Pancreas (tissue), 10 donors: ENCODE data around the gene FADS6. TPM values are rescaled to one million over a fixed set of nuclear protein-coding genes. Genes with fewer than 3 reads are reported as not detected.

Experiments
- ATAC-seq, 4 donors: fragments of 200-7000 bp; cut with Tn5 transposase; one replicate each; pipeline versions ENCODE4 v1.8.0 to v1.9.1; 2020; ENCODE audit warnings: mild to moderate bottlenecking in 4 of 4, moderate library complexity in 4 of 4
- DNase-seq, 6 donors: peaks; one replicate each; pipeline ENCODE4 v3.0.0-alpha.2; 2020
- FAIRE-seq: peaks from 2 replicates; lab custom pipeline; 2012; peaks lifted over from hg19 to GRCh38; lab: Jason Lieb, UNC
- H3K27ac ChIP-seq, 4 donors: fragments of 200-600 bp; sonication (generic); 1 replicate in 3 of 4; 2 replicates in 1 of 4; pipeline versions ENCODE4 v1.5.0 to v1.8.0; 2020
- H3K27me3 ChIP-seq, 4 donors: fragments of 200-600 bp; one replicate each; pipeline ENCODE4 v1.8.0; 2021
- H3K36me3 ChIP-seq, 3 donors: fragments of 200-600 bp; sonication (generic) in 1 of 3; one replicate each; pipeline versions ENCODE4 v1.5.0 to v1.8.0; 2020 to 2021
- H3K4me1 ChIP-seq, 3 donors: fragments of 200-600 bp; one replicate each; pipeline ENCODE4 v1.8.0; 2021
- H3K4me3 ChIP-seq, 4 donors: fragments of 200-600 bp; sonication (generic) in 2 of 4; one replicate each; pipeline versions ENCODE4 v1.5.0 to v1.8.0; 2020 to 2021
- H3K9me3 ChIP-seq, 4 donors: fragments of 200-600 bp; one replicate each; pipeline ENCODE4 v1.8.0; 2021
- WGBS, 2 donors: extraction: QIAGEN DNeasy Blood & Tissue Kit; methylation state at CpG; one replicate each; pipeline ENCODE4 v1.1.7; 2013; 5-methylcytosine and 5-hydroxymethylcytosine counted together
- intact Hi-C, 3 donors: fragments of 100-400 bp; cut with DNase I; formaldehyde crosslinking; loops; one replicate each; pipeline versions ENCODE4 v1.11.1 to v1.14.2; 2022
- polyA plus RNA-seq, 2 donors: library from polyadenylated mRNA; stranded (reverse); fragments of 200-250 nt; gene quantifications; one replicate each; pipeline ENCODE4 v1.2.3, GENCODE V29; 2013
- total RNA-seq, 6 donors: library from RNA; stranded (reverse); fragmentation: NEBNext Ultra II Directional in 4 of 6; extraction: Animal tissue kit (Norgen Biotek cat#: 25700) in 4 of 6; gene quantifications; one replicate each; pipeline versions ENCODE4 v1.2.1 to v1.2.4, GENCODE V29; 2021 to 2023
- TF ChIP-seq, protein P1 (sequence below), 4 donors: fragments of 200-600 bp; sonication (generic) in 3 of 4; IDR thresholded peaks; one replicate each; pipeline versions ENCODE4 v1.5.0 to v1.8.0; 2021; ENCODE audit warnings: antibody characterized with exemption in 4 of 4
- donor health status: healthy with polysubstance abuse.
- donor health status: DM: no; HTN: no; CAD: no; lungs with moderate emphysema.
- donor health status: DM: no; HTN: no; CAD: no.
- donor health status: control.
- donor health status: control.
- donor health status: Bipolar disorder and iron deficiency.
- donor health status: DM: yes; HTN: yes; CAD: no.
- donor health status: DM: no; HTN: no; CAD: no.
- donor health status: DM: no; HTN: no; CAD: no.
- donor health status: DM: yes; HTN: yes; CAD: no.

The FADS6 gene
- total and polyA plus RNA-seq, 8 donors = 0.07 to 0.16 TPM; not detected in 6

DNA sequence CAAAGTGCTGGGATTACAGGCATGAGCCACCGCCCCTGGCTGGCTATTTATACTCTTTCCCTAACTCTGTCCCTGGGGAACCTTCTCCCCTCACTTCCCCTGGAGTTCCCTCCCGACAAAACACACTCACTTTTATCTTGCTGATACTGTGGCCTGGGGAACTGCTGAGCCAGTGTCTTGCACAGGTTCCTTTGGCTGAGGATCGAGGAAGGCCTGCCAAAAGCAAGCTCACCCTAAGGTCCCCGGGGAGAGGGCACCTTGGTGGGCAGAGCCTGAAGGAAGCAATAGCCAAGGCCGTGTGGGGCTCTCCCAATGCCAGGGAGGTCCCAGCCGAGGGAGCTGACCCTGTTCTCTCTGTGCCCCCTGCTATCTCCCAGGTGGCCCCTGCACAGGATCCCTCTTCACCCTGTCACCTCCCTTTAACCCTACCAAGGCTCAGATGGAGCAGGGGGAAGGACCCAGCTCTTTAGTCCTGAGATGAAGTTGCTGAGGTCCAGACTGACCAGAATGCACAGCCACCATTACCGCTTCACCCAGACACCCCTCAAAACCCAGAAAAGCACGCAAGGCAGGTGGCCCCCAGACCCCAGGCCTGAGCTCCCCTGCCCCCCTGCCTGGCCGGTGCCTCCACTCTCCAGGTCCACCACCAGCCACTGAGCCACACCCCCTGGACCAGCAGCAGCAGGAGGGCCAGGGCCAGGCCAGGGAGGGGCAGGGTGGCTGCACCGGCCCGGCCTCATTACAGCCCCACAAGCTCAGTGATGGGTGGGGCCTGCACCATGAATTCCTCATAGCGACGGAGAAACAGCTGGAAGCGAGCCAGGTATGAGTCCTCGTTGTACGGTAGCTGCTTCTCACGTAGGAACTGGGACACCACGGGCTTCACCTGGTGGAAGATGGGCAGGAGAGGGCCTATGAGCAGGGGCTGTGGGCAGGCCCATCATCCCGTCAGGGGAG, 15.6 kb downstream of the FADS6 start:
- Histone ChIP-seq H3K4me3 (no peak overlapping the region), H3K36me3 (no peaks in the 10 kb centered on the region), H3K27ac (peak overlapping the region; percentile 14 to 57 (median 51)), H3K27me3 (no peaks in the 10 kb centered on the region), H3K4me1 (peaks cover 6 to 26% (median 13%) of the 10 kb centered on the region in 3 donors), H3K9me3 (no peaks in the 10 kb centered on the region)
- DNase-seq = peak in 3 of 6 donors; percentile 55 to 79 (median 69)
- FAIRE-seq = no peak
- peak in 2 of 4 donors; percentile 1 to 4 for ATAC-seq
- intact Hi-C loops = no loop called here
- 35 to 39% methylated on average over 19 of the region's 19 CpGs for WGBS, 2 donors
- TF ChIP-seq, protein P1, sequence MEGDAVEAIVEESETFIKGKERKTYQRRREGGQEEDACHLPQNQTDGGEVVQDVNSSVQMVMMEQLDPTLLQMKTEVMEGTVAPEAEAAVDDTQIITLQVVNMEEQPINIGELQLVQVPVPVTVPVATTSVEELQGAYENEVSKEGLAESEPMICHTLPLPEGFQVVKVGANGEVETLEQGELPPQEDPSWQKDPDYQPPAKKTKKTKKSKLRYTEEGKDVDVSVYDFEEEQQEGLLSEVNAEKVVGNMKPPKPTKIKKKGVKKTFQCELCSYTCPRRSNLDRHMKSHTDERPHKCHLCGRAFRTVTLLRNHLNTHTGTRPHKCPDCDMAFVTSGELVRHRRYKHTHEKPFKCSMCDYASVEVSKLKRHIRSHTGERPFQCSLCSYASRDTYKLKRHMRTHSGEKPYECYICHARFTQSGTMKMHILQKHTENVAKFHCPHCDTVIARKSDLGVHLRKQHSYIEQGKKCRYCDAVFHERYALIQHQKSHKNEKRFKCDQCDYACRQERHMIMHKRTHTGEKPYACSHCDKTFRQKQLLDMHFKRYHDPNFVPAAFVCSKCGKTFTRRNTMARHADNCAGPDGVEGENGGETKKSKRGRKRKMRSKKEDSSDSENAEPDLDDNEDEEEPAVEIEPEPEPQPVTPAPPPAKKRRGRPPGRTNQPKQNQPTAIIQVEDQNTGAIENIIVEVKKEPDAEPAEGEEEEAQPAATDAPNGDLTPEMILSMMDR (IDR thresholded peaks at IDR 0.05) = no peak

DNA sequence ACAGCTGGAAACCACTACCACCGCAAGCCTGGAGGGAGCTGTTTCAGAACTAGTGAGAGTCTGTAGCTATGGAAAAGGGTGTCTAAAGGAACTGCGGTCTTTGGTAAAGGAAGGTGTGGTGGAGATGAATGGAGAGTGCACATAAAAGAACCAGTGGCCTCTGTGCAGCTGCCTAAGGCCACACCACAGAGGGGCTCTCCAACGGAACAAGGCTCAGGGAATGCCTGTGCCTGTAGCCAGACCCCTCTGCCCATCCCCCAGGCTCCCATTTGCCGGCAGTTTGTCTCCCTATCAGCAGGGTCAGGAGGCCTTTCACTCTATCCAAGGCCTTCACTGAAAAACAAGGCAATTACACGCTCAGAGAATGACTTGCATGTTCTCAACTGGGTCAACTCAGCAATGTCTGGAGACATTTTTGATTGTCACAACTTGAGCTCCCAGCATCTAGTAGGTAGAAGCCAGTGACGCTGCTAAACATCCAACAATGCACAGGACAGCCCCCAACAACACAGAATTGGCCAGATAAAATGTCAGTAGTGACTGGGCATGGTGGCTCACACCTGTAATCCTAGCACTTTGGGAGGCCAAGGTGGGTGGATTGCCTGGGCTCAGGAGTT, 17.3 kb downstream of the FADS6 start:
- TF ChIP-seq, protein P1 (IDR thresholded peaks at IDR 0.05) = no peak
- FAIRE-seq = no peak
- intact Hi-C loops = no loop called here
- Histone ChIP-seq H3K36me3 (no peaks in the 10 kb centered on the region), H3K4me3 (no peak overlapping the region), H3K9me3 (no peaks in the 10 kb centered on the region), H3K27me3 (no peaks in the 10 kb centered on the region), H3K4me1 (peaks cover 6 to 26% (median 16%) of the 10 kb centered on the region in 3 donors), H3K27ac (peak overlapping the region; percentile 5 to 47 (median 34))
- peak in 2 of 6 donors; percentile 14 to 39 for DNase-seq
- WGBS, 2 donors = 61 to 72% methylated on average over 6 of the region's 6 CpGs
- no peak for ATAC-seq

DNA sequence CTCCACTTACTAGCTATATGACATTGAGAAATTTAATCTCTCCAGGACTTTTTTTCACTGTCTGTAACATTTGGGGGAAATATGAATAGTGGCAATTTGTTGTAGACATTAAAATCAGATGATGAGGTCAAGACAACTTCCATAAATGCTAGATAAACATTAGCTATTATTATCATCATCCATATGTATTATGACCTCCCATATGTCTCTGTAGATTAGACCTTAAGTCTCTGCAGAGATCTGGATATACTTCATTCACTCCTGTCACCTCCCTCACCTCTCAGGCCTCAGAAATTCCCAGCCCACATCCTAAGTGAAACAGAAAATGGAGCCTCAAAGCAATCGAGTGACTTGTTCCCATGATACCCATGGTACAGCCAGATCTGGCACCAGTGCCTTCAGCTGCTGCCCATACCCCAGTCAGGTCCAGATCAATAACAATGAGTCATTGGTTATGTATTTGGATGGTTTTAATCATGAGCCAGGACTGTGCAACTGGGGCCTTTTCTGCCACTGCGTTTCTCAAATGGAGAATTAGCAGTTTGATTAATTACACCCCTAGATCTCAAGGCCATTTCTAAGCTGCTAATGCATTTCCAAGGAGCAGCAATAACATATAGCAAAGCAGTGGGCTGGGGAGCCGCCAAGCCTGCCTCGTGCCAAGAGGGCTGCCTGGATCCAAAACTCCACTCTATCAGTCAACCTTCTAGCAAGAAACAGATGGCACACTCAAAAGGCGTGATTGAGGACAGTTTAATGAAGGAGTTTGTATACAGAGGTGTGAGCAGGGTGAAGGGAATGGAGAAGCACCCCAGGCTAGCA, 18.1 kb downstream of the FADS6 start:
- no peaks in the 10 kb centered on the region for H3K36me3 ChIP-seq
- no peaks in the 10 kb centered on the region for H3K27me3 ChIP-seq
- intact Hi-C loops = no loop called here
- peak in 1 of 4 donors; percentile 6 for ATAC-seq
- H3K4me1 ChIP-seq = peaks cover 6 to 26% (median 16%) of the 10 kb centered on the region in 3 donors
- no peaks in the 10 kb centered on the region for H3K9me3 ChIP-seq
- peak in 3 of 6 donors; percentile 41 to 77 (median 66) for DNase-seq
- no peak overlapping the region for H3K4me3 ChIP-seq
- peak overlapping the region; percentile 5 to 47 (median 34) for H3K27ac ChIP-seq
- FAIRE-seq = no peak
- 30 to 35% methylated on average over 5 of the region's 5 CpGs for WGBS, 2 donors
- TF ChIP-seq, protein P1 (IDR thresholded peaks at IDR 0.05) = no peak

DNA sequence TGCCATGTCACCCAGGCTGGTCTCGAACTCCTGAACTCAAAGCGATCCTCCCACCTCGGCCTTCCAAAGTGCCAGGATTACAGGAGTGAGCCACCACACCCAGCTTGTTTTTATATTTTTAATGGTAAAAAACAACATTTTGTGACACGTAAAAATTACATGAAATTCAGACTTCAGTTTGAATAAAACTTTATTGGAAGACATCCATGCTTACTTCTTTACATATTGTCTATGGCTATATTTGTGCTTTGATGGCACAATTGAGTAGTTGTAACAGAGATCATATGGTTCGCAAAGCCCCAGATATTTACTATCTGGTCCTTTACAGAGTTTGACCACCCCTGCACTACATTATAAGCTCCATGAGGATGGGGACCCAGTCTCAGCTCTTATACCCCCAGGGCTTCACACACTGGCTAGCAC, 18.8 kb downstream of the FADS6 start:
- peaks cover 6 to 26% (median 16%) of the 10 kb centered on the region in 3 donors for H3K4me1 ChIP-seq
- intact Hi-C loops = no loop called here

More for the DNA sequence above, 18.8 kb downstream of the FADS6 start:
- H3K27ac ChIP-seq = no peak overlapping the region
- WGBS, 2 donors = 95 to 98% methylated on average over 5 of the region's 5 CpGs
- DNase-seq (no peak), FAIRE-seq (no peak), ATAC-seq (no peak)
- no peaks in the 10 kb centered on the region for H3K36me3 ChIP-seq
- no peaks in the 10 kb centered on the region for H3K27me3 ChIP-seq
- no peaks in the 10 kb centered on the region for H3K9me3 ChIP-seq
- no peak overlapping the region for H3K4me3 ChIP-seq
- TF ChIP-seq, protein P1 (IDR thresholded peaks at IDR 0.05) = no peak
